Subcutaneous abdominal adipose tissue (tissue), 5 donors: Measurements from ENCODE around the gene ABCA2.

ENCODE experiments used
- H3K27ac ChIP-seq: one replicate; pipeline ENCODE4 v1.7.0; 2013; ENCODE audit warnings: low read depth, mild to moderate bottlenecking, inconsistent platforms, low read length, moderate library complexity
- H3K27me3 ChIP-seq, 5 donors: one replicate each; pipeline ENCODE4 v1.7.0; 2013; ENCODE audit warnings: low read length in 5 of 5, inconsistent platforms in 1 of 5; ENCODE audit not compliant: control insufficient read depth in 5 of 5, insufficient read depth in 4 of 5
- H3K36me3 ChIP-seq, 5 donors: one replicate each; pipeline ENCODE4 v1.7.0; 2013; ENCODE audit warnings: low read length in 5 of 5; ENCODE audit not compliant: control insufficient read depth in 5 of 5, insufficient read depth in 5 of 5
- H3K4me1 ChIP-seq, 5 donors: one replicate each; pipeline ENCODE4 v1.7.0; 2013; ENCODE audit warnings: low read length in 5 of 5, mild to moderate bottlenecking in 3 of 5, moderate library complexity in 1 of 5; ENCODE audit not compliant: control insufficient read depth in 5 of 5, insufficient read depth in 5 of 5
- H3K4me3 ChIP-seq, 5 donors: one replicate each; pipeline ENCODE4 v1.7.0; 2013; ENCODE audit warnings: low read length in 5 of 5, low read depth in 1 of 5
- H3K9ac ChIP-seq, 5 donors: one replicate each; pipeline ENCODE4 v1.7.0; 2013; ENCODE audit warnings: low read length in 5 of 5, mild to moderate bottlenecking in 4 of 5, moderate library complexity in 3 of 5
- H3K9me3 ChIP-seq, 5 donors: one replicate each; pipeline ENCODE4 v1.7.0; 2013; ENCODE audit warnings: low read length in 5 of 5; ENCODE audit not compliant: control insufficient read depth in 5 of 5
- donor health status: healthy.
- donor health status: healthy.
- donor health status: healthy.
- donor health status: healthy.
- donor health status: healthy.

Gene ABCA2

GRCh38 chr9:136960938-136961275 lies 67.1 kb downstream of the ABCA2 start:
- Histone ChIP-seq H3K4me1 (peaks cover 2 to 22% (median 12%) of the 10 kb centered on the region in 5 donors), H3K9me3 (peaks cover 0 to 4% (median 0%) of the 10 kb centered on the region in 5 donors), H3K36me3 (no peaks in the 10 kb centered on the region), H3K27ac (no peak overlapping the region), H3K9ac (no peak overlapping the region), H3K27me3 (peaks cover 0 to 3% (median 0%) of the 10 kb centered on the region in 5 donors), H3K4me3 (no peak overlapping the region)

- Histone ChIP-seq H3K4me1 (peaks cover 2 to 20% (median 12%) of the 10 kb centered on the region in 5 donors), H3K27me3 (no peaks in the 10 kb centered on the region), H3K9me3 (peaks cover 0 to 4% (median 0%) of the 10 kb centered on the region in 5 donors), H3K9ac (no peak overlapping the region), H3K4me3 (no peak overlapping the region), H3K36me3 (no peaks in the 10 kb centered on the region), H3K27ac (no peak overlapping the region)
Measured at GRCh38 chr9:136960212-136960937, 67.7 kb downstream of the ABCA2 start.

- Histone ChIP-seq H3K4me1 (peaks cover 2 to 19% (median 9%) of the 10 kb centered on the region in 5 donors), H3K36me3 (no peaks in the 10 kb centered on the region), H3K9ac (no peak overlapping the region), H3K27ac (no peak overlapping the region), H3K27me3 (peaks cover 0 to 4% (median 0%) of the 10 kb centered on the region in 5 donors), H3K9me3 (peaks cover 0 to 4% (median 0%) of the 10 kb centered on the region in 5 donors), H3K4me3 (no peak overlapping the region)
Measured at GRCh38 chr9:136958898-136959850, 68.9 kb downstream of the ABCA2 start.

GRCh38 chr9:136958473-136958872 lies 69.6 kb downstream of the ABCA2 start:
- H3K9me3 ChIP-seq = peaks cover 0 to 4% (median 0%) of the 10 kb centered on the region in 5 donors
- H3K4me1 ChIP-seq = peaks cover 2 to 19% (median 9%) of the 10 kb centered on the region in 5 donors

GRCh38 chr9:136957901-136958300 lies 70.1 kb downstream of the ABCA2 start:
- peaks cover 2 to 15% (median 9%) of the 10 kb centered on the region in 5 donors for H3K4me1 ChIP-seq
- no peak overlapping the region for H3K4me3 ChIP-seq
- H3K27ac ChIP-seq = no peak overlapping the region

More at GRCh38 chr9:136958473-136958872, 69.6 kb downstream of the ABCA2 start:
- Histone ChIP-seq H3K36me3 (no peaks in the 10 kb centered on the region), H3K4me3 (no peak overlapping the region), H3K27me3 (peaks cover 0 to 4% (median 0%) of the 10 kb centered on the region in 5 donors), H3K9ac (no peak overlapping the region), H3K27ac (no peak overlapping the region)

GRCh38 chr9:136957461-136957860 lies 70.6 kb downstream of the ABCA2 start:
- Histone ChIP-seq H3K36me3 (no peaks in the 10 kb centered on the region), H3K9me3 (peaks cover 0 to 4% (median 0%) of the 10 kb centered on the region in 5 donors), H3K27ac (no peak overlapping the region), H3K9ac (no peak overlapping the region), H3K27me3 (peaks cover 0 to 4% (median 0%) of the 10 kb centered on the region in 5 donors), H3K4me3 (no peak overlapping the region), H3K4me1 (peaks cover 2 to 14% (median 9%) of the 10 kb centered on the region in 5 donors)

More at GRCh38 chr9:136957901-136958300, 70.1 kb downstream of the ABCA2 start:
- Histone ChIP-seq H3K27me3 (peaks cover 0 to 4% (median 0%) of the 10 kb centered on the region in 5 donors), H3K9me3 (peaks cover 0 to 4% (median 0%) of the 10 kb centered on the region in 5 donors), H3K9ac (no peak overlapping the region), H3K36me3 (no peaks in the 10 kb centered on the region)
